Measurements from ENCODE around the gene GDF10. TPM values are rescaled to one million over a fixed set of nuclear protein-coding genes. Genes with fewer than 3 reads are reported as not detected.
A peak's percentile ranks its signal among the peaks of the same experiment; 100 is the strongest.

The GDF10 gene
- total and polyA plus RNA-seq, 8 donors, result 0.31 to 2.6 (median 0.90) TPM; not detected in 5

GRCh38 chr10:47289921-47290320 lies 10.1 kb upstream of the GDF10 start:
- Histone ChIP-seq H3K4me1 (peaks cover 0 to 11% (median 2%) of the 10 kb centered on the region in 4 donors), H3K4me3 (no peak overlapping the region), H3K9me3 (no peaks in the 10 kb centered on the region), H3K36me3 (no peaks in the 10 kb centered on the region), H3K27me3 (peaks cover 0 to 13% (median 0%) of the 10 kb centered on the region in 3 donors), H3K27ac (no peak overlapping the region)
- intact Hi-C loops (cut with DNase I; ENCODE audit: low total_unique reads), result no loop called here
- TF ChIP-seq CTCF (IDR thresholded peaks at IDR 0.05) (no peak), POLR2A (IDR thresholded peaks at IDR 0.05) (no peak), EP300 (IDR thresholded peaks at IDR 0.05) (no peak), POLR2AphosphoS5 (IDR thresholded peaks at IDR 0.05) (no peak)
- WGBS, 5 donors, result 82 to 99% (median 91%) methylated on average over 5 to 6 of the region's 6 CpGs
- no peak for DNase-seq

- 63 to 71% (median 66%) methylated on average over 3 of the region's 3 CpGs for WGBS, 5 donors
- Histone ChIP-seq H3K27ac (no peak overlapping the region), H3K36me3 (no peaks in the 10 kb centered on the region), H3K4me3 (no peak overlapping the region), H3K9me3 (no peaks in the 10 kb centered on the region), H3K27me3 (peaks cover 0 to 17% (median 0%) of the 10 kb centered on the region in 3 donors), H3K4me1 (peaks cover 0 to 11% (median 2%) of the 10 kb centered on the region in 4 donors)
- TF ChIP-seq POLR2AphosphoS5 (IDR thresholded peaks at IDR 0.05) (no peak), POLR2A (IDR thresholded peaks at IDR 0.05) (no peak), EP300 (IDR thresholded peaks at IDR 0.05) (no peak), CTCF (IDR thresholded peaks at IDR 0.05) (no peak)
- intact Hi-C loops (cut with DNase I; ENCODE audit: low total_unique reads), result no loop called here
- no peak for DNase-seq
Observed at GRCh38 chr10:47290338-47290737, 9.7 kb upstream of the GDF10 start.

DNA sequence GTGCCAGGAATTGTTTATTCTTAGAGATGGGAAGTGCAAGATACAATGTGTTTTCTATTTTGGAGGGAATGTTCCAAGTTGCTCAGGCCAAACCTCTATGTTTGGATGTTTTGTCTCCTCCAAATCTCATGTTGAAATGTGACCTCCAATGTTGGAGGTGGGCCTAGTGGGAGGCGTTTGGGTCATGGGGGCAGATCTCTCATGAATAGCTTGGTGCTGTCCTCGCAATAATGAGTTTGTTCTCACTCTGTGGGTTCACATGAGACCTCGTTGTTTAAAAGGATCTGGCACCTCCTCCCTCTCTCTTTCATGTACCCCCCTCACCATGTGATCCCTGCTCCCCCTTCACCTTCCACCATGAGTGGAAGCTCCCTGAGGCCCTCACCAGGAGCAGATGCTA lies 8.3 kb upstream of the GDF10 start:
- H3K4me1 ChIP-seq, result peaks cover 0 to 11% (median 2%) of the 10 kb centered on the region in 4 donors
- 40 to 68% (median 51%) methylated on average over 3 of the region's 3 CpGs for WGBS, 5 donors
- H3K27me3 ChIP-seq, result peaks cover 0 to 30% (median 0%) of the 10 kb centered on the region in 3 donors
- DNase-seq, result no peak
- intact Hi-C loops (cut with DNase I; ENCODE audit: low total_unique reads), result no loop called here
- no peak overlapping the region for H3K4me3 ChIP-seq
- H3K36me3 ChIP-seq, result no peaks in the 10 kb centered on the region
- H3K27ac ChIP-seq, result no peak overlapping the region
- no peaks in the 10 kb centered on the region for H3K9me3 ChIP-seq
- no peak for TF ChIP-seq POLR2A (IDR thresholded peaks at IDR 0.05)
- no peak for TF ChIP-seq EP300 (IDR thresholded peaks at IDR 0.05)
- TF ChIP-seq POLR2AphosphoS5 (IDR thresholded peaks at IDR 0.05), result no peak
- no peak for TF ChIP-seq CTCF (IDR thresholded peaks at IDR 0.05)

DNA sequence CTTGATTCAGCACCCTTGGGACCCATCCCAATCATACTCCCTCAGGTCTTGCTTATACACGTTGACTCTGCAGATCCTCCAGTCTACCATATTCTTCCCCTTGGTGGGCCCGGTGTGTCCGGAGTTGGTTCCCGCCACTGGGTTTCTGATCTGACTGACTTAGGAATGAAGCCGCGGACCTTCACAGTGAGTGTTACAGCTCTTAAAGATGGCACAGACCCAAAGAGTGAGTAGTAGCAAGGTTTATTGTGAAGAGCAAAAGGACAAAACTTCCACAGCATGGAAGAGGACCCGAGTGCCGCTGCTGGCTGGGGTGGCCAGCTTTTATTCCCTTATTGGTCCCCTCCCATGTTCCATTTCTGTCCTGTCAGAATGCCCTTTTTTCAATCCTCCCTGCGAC lies 5.9 kb upstream of the GDF10 start:
- 93 to 98% (median 94%) methylated on average over 9 of the region's 9 CpGs for WGBS, 5 donors
- intact Hi-C loops (cut with DNase I; ENCODE audit: low total_unique reads), result no loop called here
- peak in 1 of 2 donors; percentile 7 for DNase-seq
- H3K4me3 ChIP-seq, result no peak overlapping the region
- peaks cover 0 to 3% (median 0%) of the 10 kb centered on the region in 4 donors for H3K4me1 ChIP-seq
- no peak for TF ChIP-seq EP300 (IDR thresholded peaks at IDR 0.05)
- TF ChIP-seq CTCF (IDR thresholded peaks at IDR 0.05), result no peak
- TF ChIP-seq POLR2AphosphoS5 (IDR thresholded peaks at IDR 0.05), result no peak
- no peak for TF ChIP-seq POLR2A (IDR thresholded peaks at IDR 0.05)
- H3K27me3 ChIP-seq, result peaks cover 0 to 42% (median 4%) of the 10 kb centered on the region in 3 donors
- no peaks in the 10 kb centered on the region for H3K36me3 ChIP-seq
- H3K27ac ChIP-seq, result no peak overlapping the region
- H3K9me3 ChIP-seq, result no peaks in the 10 kb centered on the region
